ENCODE results near the gene PNPLA1. TPM values are rescaled to one million over a fixed set of nuclear protein-coding genes. Genes with fewer than 3 reads are reported as not detected.

PNPLA1 gene
- total RNA-seq, 4 donors from 2014 or later: 0.37 TPM; not detected in 3

DNA sequence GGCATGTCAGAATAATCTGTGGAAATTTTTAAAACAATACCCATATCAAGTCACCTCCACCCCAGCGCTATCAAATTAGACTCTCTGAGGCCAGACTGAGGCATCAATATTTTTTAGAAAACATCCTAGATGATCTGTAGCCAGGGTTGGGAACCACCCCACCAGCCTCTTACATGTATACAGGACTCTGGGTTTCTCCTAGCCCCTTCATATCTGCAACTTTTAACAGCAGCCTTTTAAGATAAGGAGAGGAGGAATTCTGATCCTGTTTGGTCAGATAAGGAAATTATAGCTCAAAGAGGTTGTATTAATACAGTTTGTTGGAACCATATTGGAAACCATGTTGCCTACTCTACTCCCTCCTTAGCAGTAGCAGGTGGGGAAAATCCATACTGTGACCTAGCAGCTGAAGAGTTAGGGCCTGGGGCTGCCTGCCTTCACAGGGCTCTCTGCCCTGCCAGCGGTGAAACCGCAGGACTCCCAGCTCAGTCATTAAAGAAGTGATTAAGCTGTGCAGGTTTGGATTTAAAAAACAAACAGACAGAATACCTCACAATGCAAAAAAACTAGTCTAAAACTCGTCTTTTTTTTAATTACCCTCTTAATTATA is 43.3 kb upstream of the PNPLA1 start:
- DNase-seq (ENCODE audit: low spot score) (no peak), ATAC-seq (ENCODE audit: low FRiP score) (no peak)
- TF ChIP-seq, protein P1, sequence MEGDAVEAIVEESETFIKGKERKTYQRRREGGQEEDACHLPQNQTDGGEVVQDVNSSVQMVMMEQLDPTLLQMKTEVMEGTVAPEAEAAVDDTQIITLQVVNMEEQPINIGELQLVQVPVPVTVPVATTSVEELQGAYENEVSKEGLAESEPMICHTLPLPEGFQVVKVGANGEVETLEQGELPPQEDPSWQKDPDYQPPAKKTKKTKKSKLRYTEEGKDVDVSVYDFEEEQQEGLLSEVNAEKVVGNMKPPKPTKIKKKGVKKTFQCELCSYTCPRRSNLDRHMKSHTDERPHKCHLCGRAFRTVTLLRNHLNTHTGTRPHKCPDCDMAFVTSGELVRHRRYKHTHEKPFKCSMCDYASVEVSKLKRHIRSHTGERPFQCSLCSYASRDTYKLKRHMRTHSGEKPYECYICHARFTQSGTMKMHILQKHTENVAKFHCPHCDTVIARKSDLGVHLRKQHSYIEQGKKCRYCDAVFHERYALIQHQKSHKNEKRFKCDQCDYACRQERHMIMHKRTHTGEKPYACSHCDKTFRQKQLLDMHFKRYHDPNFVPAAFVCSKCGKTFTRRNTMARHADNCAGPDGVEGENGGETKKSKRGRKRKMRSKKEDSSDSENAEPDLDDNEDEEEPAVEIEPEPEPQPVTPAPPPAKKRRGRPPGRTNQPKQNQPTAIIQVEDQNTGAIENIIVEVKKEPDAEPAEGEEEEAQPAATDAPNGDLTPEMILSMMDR (IDR thresholded peaks at IDR 0.05): no peak

DNA sequence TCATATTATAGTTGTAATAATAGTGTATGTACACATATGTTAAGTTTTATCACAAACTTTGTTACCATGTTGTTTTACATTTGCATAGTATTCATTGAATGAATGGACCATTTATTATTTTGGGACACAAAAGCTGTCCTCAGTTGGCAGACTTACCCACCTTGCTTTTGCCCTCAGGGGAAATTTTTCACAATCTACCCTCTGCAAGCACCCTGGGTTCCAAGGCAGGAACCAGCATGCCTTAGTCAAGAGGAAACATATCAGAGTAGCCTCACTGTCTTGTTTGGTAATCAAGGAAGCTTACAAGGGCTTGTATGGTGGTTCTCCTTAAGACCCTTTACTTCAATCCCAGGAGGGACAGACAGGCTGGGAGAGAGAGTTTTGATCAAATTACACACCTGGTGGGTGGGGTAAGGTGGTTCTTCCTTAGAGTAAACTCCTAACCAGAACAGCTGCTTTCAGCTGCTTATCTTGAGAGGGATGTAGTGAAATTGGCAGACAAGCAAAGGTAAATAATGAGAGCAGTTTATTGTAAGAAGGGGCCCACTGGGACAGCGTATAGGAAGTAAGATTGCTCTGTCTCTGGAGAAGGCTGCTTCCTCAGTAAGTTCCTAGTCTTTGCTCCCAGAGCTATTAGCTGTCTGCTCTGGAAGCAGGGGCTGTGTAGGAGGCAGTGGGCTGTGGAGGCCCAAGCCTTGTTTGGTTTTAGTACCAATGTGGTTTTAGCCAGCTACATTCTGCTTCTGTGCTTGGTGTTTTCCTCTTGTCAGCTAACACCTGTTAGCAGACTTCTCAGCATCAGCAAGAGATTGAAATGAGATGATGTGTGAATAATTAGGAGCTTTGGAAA is 42.3 kb upstream of the PNPLA1 start:
- ATAC-seq (ENCODE audit: low FRiP score) (no peak), DNase-seq (ENCODE audit: low spot score) (no peak)
- TF ChIP-seq, protein P1 (IDR thresholded peaks at IDR 0.05): no peak

DNA sequence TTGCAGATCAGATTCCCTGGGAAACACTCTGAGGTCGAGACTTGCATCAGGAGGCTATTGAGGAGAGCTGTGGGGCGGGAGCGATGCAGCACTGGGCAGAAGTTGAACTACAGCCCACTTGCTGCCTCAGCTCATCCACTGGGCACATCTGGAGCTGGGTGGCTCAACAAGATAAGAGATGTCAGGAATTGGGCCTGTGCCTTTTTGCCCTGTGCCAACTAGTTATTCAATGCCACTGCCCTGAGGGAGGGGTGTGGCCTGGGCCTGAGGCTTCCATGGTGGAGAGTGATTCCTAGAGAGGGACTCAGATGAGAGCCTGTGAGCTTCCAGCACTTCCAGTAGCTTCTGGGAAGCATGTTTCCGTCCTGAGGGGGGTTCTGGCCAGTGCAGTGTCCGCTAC is 40.6 kb upstream of the PNPLA1 start:
- no peak for DNase-seq (ENCODE audit: low spot score)
- TF ChIP-seq, protein P1 (IDR thresholded peaks at IDR 0.05): no peak
- no peak for ATAC-seq (ENCODE audit: low FRiP score)

DNA sequence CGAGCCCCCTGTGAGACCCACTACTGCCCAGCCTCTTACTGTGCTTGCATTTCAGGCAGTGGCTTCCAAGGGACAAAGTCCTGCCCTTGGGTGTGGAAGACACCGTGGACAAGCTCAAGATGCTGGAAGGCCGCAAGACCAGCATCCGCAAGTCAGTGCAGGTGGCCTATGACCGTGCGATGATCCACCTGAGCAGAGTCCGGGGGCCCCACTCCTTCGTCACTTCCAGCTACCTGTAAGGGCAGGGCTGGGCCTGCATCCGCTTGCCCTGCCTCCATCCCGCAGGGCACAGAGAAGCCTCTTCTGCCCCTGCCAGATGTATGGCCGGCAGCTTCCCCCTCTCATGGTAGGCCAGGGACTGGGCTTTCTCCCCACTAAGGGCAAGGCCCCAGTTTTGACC is 39.5 kb upstream of the PNPLA1 start:
- no peak for ATAC-seq (ENCODE audit: low FRiP score)
- no peak for DNase-seq (ENCODE audit: low spot score)
- TF ChIP-seq, protein P1 (IDR thresholded peaks at IDR 0.05): no peak

DNA sequence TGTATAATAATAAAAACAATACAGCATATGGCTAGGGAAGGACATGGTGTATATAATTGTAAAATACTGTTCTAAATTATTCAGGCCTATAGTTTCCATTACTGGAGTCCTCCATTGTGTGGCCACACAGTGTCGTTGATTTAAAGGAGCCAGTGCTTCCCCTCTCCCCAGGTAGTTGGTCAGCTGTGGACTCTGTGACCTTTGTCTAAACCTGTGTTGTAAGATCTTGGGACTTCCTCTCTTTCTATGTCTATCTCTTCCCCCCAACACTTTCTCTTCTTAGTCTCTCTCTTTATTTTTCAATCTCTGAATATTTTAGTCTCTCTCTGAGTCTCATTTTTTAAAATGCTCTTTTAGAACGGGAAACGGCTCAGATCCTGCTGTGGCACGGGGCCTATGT is 37.7 kb upstream of the PNPLA1 start:
- DNase-seq (ENCODE audit: low spot score) (no peak), ATAC-seq (ENCODE audit: low FRiP score) (no peak)
- TF ChIP-seq, protein P1 (IDR thresholded peaks at IDR 0.05): no peak

DNA sequence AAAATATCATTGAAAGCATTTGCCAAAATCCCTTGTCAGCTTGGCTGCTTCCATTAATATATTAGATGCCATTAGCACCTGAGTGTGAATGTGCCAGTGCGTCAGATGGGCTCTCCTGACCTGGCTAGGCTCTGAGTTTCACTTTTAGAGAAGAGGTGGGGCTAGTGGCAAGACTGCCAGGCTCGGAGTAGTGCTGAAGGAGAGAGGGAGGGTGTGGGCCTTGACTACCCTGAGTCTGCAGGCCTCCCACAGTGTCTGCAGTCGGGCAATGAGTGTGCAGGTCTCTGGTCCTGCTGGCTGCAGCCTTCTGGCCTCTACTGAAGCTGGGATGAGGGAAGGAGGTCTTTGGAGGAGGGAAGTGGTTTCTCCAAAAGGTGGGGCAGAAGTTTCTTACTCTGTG is 34.6 kb upstream of the PNPLA1 start:
- DNase-seq (ENCODE audit: low spot score) (no peak), ATAC-seq (ENCODE audit: low FRiP score) (peak; percentile 89)
- TF ChIP-seq, protein P1 (IDR thresholded peaks at IDR 0.05): no peak

DNA sequence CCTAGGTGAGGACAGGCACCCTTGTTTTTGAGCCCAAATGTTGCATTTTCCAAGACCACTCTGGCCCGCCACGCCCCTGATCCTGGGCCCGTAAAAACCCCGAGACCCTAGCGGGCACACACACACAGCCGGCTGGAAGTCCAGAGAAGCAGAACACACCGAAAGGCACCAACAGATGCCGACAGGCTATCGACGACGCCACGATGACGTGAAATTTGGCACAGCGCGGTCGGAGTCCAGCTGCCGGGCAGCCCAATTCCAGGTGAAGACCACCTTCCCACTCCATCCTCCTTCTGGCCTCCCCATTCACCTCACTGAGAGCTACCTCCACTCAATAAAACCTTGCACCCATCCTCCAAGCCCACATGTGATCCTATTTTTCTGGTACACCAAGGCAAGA is 34.0 kb upstream of the PNPLA1 start:
- DNase-seq (ENCODE audit: low spot score) (no peak), ATAC-seq (ENCODE audit: low FRiP score) (no peak)
- TF ChIP-seq, protein P1 (IDR thresholded peaks at IDR 0.05): no peak
